GM18870 (cell line): ENCODE data around the gene ZNF385A.
A peak's percentile ranks its signal among the peaks of the same experiment; 100 is the strongest.
"Not testable (repeated sequence)": the region's sequence is repeated elsewhere in the genome, so short reads cannot be mapped to it uniquely, and the experiment has no call there.

Experiments used
- ATAC-seq: cut with Tn5 transposase; IDR thresholded peaks from one replicate; pipeline ENCODE4 v1.9.1; 2021; ENCODE audit warnings: moderate library complexity; ENCODE audit not compliant: unreplicated experiment

Gene ZNF385A

DNA sequence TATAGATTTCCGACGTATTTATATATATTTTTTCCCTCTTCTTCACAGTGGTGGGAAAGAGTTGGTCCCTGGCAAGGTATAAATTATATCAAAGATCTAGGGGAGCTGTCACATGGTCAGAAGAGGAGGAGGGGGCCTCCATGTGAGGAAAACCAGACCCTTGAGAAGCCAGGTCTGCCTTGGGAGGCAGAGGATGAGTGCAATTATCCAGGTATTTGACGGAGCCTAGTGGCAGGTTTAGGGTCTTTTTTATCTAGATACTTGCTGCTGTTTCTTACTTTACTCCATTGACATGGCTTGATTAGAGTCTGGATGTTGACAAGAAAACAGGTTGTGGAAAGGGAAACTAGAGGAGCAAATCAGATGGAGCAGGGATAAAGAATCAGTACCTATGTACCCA lies 54.1 kb downstream of the ZNF385A start:
- no peak for ATAC-seq

- ATAC-seq: no peak
Observed at GRCh38 chr12:54329759-54330158, 54.8 kb downstream of the ZNF385A start.

GRCh38 chr12:54328595-54329337 lies 55.8 kb downstream of the ZNF385A start:
- ATAC-seq: no peak

- ATAC-seq: not testable (repeated sequence)
Observed at GRCh38 chr12:54325442-54326109, 59.0 kb downstream of the ZNF385A start.

- peak; percentile 98 for ATAC-seq
Observed at GRCh38 chr12:54324617-54325441, 59.7 kb downstream of the ZNF385A start, which contains the start of gene COPZ1. Gene COPZ1 (plus strand): TSS chr12:54325131. CDS start chr12:54325164, 33 bp downstream.

- no peak for ATAC-seq
Observed at GRCh38 chr12:54321363-54321762, 63.2 kb downstream of the ZNF385A start.
